SKM-1 (cell line): Measurements from ENCODE around the gene CD300C.
A peak's percentile ranks its signal among the peaks of the same experiment; 100 is the strongest.
"Not testable (repeated sequence)": the region's sequence is repeated elsewhere in the genome, so short reads cannot be mapped to it uniquely, and the experiment has no call there.

Experiments
- DNase-seq: peaks from one replicate; lab custom pipeline; 2025; ENCODE audit not compliant: unreplicated experiment; lab: John Stamatoyannopoulos, UW

CD300C gene

GRCh38 chr17:74514632-74515334 lies 31.1 kb downstream of the CD300C start:
- no peak for DNase-seq

DNA sequence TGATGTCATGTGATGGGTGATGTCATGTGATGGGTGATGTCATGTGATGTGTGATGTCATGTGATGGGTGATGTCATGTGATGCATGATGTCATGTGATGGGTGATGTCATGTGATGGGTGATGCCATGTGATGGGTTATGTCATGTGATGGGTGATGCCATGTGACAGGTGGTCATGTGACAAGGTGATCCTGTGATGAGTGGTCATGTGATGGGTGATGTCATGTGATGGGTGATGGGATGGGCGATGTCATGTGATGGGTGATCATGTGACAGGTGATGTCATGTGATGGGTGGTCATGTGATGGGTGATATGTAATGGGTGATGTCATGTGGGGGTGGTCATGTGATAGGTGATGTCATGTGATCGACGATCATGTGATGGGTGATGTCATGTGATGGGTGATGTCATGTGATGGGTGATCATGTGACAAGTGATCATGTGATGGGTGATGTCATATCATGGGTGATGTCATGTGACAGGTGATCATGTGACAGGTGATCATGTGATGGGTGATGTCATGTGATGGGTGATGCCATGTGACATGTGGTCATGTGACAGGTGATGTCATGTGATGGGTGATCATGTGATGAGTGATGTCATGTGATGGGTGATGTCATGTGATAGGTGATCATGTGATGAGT lies 31.8 kb downstream of the CD300C start:
- DNase-seq: no peak

DNA sequence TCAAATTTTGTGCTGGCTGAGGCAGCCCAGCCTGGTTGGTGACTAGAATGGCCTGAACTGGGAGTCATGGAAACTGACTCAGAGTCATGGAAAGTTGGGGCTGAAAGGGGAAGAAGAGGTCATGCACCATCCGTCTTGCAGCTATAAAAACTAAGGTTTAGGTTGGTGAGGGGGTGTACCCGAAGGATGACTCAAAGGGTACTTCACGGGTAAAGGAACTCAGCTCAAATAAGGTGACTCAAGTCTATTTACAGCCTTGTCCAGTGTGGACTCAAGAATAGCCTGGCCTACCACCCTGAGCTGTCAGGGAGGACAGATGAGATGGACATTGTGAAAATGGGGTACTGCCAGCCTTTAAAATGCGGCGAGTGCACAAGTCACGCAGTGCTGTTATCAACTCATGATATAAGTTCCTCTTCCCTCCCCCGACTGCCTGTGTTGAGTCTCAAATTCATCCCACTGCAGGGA lies 33.3 kb downstream of the CD300C start:
- DNase-seq: peak; percentile 91

DNA sequence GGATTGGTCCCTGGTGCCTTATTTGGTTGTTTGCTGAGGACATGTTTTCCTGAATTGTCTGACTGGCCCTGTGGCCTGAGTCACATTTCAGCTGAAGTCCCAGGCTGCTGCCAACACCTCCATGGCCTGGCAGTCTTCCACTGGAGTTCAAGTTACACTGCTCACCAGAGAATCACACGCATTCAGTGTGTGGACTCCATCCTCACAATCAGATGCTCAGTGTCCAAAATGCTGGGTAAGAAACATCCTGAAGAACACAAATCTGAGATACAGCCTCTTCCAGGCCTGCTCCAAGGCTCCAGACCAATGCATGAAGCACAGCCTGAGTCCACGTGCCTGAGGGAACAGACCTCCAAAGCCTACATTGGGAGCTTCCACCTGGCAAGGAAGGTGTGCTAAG lies 33.9 kb downstream of the CD300C start:
- no peak for DNase-seq

GRCh38 chr17:74508156-74508555 lies 37.8 kb downstream of the CD300C start:
- no peak for DNase-seq

GRCh38 chr17:74503949-74504348 lies 42.0 kb downstream of the CD300C start:
- not testable (repeated sequence) for DNase-seq

- DNase-seq: no peak
Measured at GRCh38 chr17:74502861-74503260, 43.1 kb downstream of the CD300C start.

DNA sequence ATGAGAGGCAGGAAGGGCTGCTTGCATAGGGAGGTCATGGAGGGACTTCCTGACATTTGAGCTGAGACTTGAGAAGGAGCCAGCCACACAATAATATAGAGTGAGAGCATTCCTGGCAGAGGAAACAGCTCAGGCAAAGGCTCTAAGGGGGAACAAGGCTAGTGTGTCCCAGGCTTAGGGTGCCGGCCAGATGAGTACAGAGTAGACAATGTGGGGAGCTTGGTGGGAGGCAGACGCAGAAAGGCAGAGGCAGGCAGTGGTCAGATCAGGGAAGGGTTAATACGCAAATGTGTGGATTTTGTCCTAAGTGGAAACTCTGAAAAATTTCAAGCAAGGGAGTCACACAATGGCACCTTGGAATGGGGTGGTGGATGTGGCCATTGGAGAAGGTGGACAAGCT lies 45.9 kb downstream of the CD300C start:
- DNase-seq: no peak

GRCh38 chr17:74497471-74497870 lies 48.4 kb downstream of the CD300C start:
- no peak for DNase-seq

- peak; percentile 23 for DNase-seq
Measured at GRCh38 chr17:74493331-74493833, 52.5 kb downstream of the CD300C start.

DNA sequence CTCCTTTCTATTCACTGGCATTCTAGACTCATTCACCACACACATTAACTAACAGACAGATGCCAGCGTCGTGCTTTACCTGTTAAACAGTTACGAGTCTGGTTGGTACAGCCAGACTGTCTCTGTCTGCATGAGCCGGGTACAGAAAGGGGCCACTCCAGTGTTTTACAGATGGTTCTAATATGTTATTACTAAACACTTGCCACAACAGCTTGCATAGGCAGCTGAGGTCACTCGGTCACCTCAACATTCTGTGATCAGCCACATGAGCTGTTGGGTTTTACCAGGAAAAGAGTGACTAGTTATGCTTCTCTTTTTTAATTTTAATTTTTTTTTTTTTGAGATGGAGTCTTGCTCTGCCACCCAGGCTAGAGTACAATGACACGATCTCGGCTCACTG lies 54.3 kb downstream of the CD300C start:
- peak; percentile 20 for DNase-seq
